CD4-positive, alpha-beta T cell treated with Interleukin-10 for 1 hour (primary cell): ENCODE measurements around the gene SHC4.
A peak's percentile ranks its signal among the peaks of the same experiment; 100 is the strongest.

ENCODE experiments used
- DNase-seq: peaks from one replicate; pipeline ENCODE4 v3.0.0-alpha.2; 2020

SHC4 gene

DNA sequence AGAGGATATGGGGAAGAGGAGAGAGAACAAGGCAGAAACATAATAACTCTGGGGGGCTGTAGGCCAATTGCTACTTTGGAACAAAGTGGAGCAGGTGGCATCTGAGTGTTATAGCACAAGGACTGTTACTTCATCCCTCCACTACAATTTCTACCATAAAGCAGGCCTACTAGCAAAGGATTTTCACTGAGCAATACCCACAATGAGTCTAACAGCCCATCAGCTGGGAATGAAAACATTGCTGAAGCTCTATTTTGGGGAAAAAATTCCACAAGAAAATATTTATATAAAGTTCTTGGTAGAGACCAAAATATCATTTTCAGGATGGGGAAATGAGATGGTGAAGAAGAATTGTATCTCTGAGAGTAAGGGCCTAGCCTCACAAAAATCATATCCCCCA lies 3.6 kb upstream of the SHC4 start:
- DNase-seq: no peak

DNA sequence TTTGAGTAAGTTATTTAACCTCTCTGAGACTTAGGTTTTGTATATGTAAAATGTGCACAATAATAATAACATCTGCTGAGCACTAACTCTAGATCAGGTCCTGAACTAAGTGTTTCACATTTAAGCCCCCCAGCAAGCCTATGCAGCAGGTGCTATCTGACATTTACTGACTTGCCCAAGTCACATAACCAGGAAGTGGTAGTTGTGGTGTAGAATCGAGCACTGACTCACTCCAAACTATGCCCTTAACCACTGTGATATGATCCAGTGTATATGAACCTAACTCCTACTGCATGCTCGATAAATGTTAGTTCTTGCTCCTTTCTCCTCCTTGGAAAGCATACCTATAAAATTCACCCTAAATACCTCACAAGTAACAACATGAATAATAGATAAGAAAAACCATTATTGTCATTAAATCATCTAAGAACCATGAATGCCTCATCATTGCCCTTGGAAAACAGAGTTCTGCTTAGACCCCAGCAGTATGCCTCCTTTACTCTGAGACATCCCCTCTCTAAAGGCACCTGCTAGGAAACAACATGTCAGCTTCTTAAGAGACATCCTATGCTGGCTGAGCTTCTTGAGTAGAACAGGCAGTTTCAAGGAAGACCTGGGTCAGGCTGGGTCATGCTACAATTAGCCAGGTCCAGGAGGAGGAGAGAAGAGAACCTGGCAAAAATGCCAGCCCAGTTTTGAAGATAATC lies 3.0 kb upstream of the SHC4 start:
- DNase-seq: peak; percentile 34

DNA sequence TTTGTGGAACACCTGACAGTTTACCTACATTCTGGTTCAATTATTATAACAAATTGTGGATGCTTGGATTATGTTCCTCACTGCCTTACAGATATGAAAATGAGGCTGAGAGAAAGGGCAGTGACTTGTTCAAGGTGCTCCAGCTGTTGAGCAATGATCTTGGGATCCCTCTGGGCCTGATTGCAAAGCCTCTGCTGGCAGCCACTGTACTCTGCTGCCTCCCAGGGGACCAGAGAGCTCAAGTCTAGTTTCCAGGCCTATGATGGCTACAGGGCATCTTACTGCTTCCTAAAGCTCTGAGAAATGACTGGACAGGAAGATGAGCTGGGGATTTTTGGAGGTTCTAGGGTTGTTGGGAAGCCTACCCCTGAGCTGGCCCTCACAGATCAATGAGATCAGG lies 2.3 kb upstream of the SHC4 start:
- DNase-seq: no peak

DNA sequence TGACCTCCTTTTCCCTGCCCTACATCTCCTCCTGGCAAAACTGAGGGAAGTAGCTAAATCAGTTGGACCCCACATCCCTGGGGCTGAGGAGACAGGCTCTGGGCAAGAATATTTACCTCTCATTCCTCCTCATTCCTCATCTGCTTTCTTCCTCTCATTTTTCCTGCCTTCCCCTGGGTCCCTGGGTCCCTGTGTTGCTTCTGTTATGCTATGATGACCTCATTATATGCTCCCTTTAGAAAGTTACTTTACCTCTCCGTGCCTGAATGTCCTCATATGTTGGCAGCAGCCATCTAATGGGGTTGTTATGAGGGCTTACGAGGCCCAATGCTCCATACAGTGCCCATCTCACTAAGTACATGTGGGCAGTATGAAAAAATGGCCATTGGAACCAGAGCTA lies 1.2 kb upstream of the SHC4 start:
- no peak for DNase-seq

DNA sequence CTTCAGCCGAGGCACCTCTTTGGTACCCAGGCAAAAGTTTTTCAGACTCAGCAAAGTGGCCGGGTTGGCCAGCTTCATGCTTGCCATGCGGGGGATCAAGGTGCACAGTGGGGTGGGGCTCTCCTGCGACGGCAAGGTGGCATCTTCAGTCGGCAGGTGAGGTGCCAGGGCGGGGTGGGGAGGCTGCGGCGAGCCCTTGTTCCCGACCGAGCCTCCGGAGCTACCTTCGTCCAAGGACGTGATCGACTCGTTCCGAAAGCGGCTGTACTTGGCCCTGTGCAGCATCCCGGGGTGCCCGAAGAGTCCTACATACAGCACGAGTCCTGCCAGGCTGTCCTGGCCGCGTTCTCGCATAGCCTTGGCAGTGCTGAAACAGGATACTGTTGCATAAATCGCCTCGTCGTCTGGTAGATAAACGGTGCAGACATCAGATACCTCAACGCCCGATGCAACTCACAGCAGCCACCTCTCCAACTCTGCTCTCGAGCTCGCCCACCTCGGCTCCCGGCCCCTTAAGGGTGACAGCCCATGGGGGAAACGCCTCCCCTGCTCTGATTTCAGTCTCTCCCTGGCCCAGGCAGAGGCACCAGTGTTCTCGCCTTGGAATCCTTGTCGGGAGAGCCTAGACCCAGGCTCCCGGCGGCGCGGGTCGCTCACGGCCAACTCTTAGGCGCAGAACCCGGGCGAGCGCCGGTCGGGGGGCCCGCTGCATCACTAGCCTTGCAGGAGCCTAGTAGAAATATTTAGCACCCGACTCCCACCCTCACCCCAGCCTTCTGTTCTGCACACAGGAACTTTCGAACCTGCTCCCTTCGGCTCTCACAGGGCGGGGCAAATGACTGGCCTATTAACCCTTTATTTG lies 826 bp downstream of the SHC4 start:
- DNase-seq: no peak

DNA sequence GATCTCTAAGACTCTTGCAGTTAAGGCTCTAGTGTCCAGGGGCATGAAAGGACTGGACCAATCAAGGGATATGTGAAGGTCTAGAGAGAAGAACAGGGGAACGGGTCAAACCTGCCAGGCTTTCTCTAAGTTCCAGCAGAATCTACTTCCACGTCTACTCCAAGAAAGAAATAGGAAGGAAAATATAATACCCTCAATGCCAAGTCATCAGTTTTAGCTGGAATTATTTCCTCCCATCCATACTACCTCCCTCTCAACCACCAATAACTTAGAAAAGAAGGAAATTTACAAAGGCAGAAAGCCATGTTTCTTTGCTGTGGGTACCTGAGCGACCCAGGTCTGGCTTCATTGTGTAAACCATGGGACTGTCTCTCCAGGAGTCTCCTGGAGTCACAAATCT lies 7.8 kb downstream of the SHC4 start:
- DNase-seq: no peak

DNA sequence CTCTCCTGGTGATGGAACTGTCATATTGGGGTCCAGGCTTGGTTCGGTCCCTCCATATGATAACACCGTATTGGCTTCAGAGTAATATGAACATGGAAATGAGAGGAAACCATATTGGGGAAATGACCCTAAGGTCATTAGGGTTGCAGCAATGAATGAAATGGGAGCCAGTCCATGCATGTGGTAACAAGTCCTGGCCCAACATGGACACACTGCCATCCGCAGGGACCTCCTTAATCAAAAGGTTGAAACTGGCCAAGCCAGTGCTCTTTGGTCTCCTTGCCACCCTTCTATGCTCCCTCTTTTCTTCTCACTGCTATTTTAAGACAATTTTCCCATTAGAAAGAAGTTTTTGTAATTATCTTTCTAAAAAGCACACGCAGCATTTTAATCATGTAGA lies 8.3 kb downstream of the SHC4 start:
- DNase-seq: no peak

DNA sequence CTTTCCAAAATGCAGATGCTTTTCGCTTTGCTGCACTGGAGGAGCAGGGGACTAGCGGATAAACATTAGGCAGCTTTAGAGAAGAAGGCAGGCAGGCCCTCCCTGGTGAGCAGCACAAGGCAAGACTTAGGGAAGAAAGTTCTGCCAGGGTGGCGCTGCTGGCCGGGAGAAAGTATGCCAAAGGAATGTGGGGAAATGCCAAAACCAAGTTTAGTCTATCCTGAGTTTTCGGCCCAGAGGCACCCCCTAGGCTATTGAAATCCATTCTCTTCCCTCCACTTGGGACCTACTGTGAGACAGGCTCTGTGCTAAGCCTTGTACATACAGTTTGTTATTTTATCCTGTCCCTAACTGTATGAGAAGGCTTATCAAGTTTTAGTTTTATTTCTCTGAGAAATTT lies 9.2 kb downstream of the SHC4 start:
- DNase-seq: no peak

DNA sequence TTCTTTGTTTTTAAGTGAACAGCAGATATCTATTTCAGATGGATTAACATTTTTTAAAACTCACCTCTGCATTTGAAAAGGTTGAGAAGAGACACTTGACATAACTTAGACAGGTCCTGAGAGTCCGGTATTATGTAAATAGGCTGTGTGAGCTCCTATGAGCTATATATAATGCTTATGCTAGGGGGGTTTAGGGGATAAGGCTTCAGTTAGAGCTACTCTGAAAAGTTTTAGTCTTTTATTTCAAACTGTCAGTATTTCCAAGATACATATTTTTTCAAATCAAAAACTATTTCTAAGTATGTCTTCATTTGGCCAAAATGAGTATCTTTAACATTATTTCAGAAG lies 16.9 kb downstream of the SHC4 start:
- no peak for DNase-seq

DNA sequence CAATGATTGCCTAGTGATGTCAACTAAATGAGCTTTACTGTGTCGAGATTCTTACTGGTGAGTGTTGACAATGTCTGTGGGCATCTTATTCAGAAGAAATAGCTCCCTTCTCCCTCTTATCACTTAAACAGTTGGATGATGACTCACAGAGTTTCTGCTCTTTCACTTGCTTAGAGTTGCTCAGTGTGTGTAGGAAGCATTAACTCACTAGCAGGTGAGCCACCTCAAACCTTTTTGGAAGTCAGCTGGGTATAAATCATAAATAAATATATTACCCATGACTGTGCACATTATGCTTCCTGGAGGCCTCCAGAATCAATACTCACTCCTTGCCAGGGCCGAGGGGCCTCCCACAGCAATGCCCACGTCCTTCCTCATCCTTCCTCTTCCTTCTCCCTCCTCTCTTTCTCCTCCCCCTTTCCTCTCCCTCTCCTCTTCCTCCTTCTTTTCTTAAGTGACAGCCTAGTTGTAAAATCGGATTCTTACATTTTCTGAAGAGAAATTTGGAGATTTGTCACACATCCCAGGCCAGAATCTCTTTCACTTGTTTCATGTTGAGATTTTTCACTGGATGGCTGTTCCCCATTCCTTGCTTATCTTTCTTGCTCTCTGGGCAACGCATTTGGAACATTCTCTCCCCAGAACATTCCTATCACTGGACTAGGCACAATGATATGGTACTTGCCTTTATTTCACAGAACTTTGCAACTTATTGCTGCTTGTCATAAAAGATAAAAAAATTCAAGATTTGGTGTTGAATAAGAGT lies 17.5 kb downstream of the SHC4 start:
- no peak for DNase-seq

DNA sequence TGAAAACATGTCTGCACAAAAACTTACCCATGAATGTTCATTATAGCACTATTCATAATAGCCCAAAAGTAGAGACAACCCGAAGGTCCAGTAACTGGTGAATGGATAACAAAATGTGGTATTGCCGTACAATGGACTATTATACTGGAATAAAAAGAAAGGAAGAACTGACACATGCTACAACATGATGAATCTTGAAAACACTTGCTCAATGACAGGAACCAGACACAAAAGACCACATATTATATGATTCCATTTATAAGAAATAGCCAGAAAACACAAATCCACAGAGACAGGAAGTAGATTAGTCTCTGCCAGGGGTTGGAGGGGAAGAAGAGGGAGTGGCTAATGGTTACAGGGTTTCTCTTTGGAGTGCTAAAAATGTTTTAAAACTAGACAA lies 18.3 kb downstream of the SHC4 start:
- no peak for DNase-seq

DNA sequence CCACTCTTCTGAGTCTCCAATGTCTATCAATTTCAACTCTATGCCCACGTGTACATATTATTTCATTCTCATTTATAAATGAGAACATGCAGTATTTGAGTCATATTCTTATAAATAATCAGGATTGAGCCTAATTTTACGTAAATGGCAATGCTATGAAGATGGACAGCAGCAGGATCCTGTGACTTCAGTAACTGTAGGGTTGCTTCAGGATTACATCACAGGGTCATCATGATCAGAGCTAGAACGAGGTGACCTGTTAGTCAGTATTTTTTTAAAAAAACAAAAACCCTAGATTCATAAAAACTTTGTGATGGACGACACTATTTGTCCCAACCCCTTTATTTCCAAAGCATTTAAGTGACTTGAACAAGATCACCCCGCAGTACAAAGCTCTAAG lies 21.8 kb downstream of the SHC4 start:
- DNase-seq: no peak

DNA sequence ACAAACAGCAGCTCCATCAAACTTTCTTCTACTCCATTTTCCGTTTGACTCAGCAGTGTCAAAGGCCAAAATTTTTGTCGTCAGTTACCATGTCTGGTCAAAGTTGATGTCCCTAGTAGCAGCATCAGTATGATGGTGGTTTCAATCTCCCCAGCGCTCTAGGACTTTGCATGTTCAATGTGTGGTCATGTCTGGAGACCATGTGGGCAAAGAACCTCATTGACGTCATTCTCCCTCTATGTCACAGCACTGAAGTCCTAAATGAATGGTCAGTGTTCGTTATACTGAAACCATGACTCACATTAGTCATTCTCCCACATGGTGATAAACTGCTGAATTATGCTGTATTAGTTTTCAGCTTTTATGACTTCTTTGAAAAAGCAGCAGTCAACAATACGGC lies 23.2 kb downstream of the SHC4 start:
- no peak for DNase-seq

DNA sequence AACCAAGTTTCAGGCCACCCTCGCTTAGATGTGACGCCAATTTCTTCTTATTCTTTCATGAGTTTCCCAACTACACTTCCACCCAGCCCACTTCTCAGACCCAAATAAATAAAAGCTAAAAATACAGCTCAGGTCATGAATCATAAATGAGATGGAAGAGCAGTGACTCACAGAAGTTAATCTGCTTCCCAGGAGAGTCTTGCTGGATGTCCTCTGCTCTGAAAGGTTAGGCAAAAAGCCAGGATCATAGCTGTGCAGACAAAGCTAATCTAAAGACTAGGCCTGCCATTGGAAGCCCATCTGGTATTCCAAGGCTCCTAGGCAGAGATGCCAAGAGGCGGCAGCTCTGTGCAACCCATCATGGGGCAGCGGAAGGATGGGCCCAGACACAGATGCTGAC lies 24.1 kb downstream of the SHC4 start:
- no peak for DNase-seq

DNA sequence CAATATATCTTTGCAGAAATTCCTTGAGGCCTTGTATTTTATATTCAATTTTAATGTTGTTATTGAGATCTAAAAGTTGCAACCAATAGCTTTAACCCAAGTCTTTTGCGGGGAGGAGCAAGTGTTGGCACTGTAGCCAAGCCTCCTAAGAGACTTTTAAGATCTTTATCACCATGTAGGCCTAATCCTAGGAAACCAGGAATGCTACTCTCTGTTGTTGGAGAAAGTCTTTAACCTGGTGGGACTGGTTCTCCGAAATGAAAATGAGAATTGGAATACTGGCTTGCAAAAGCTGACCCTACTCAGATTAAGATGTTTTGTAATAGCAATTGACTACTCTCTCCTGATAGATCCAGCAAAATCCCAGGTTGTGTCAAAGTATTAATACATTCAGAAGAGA lies 25.8 kb downstream of the SHC4 start:
- DNase-seq: no peak

DNA sequence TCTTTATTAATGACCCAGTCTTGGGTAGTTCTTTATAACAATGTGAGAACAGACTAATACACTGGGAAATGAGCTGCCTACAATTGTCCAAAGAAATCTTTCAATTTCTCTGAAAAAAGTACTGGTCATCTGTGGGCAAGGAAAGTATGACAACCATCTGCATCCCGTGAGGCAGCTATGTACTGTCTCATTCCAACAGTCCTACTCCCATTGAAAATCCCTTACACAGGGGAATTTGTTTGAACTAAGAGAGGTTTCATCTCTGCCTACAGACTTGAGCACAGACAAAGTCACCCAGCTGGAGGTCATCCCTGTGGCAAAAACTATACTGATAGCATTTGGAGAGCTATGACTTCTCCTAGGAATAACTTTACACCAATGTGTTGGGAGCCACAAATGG lies 27.1 kb downstream of the SHC4 start:
- DNase-seq: no peak

DNA sequence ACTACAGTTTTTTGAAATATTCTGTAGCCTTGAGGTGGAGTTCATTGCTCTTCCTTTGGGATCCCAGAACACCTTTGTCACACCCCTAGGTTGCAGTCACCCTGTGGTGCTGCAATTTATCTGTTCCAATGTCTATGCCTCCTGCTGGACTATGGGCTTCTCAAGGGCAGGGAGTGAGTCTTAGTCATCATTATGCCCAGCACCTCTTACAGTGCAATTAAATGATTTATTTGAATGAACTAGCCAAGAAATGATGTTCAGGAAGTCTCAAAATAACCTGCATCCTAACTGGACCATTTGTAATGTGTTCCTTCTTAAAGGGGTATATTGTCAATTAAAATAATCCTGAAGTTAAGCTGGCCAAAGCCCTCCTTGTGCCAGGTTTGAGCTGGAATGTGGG lies 28.5 kb downstream of the SHC4 start:
- DNase-seq: no peak

DNA sequence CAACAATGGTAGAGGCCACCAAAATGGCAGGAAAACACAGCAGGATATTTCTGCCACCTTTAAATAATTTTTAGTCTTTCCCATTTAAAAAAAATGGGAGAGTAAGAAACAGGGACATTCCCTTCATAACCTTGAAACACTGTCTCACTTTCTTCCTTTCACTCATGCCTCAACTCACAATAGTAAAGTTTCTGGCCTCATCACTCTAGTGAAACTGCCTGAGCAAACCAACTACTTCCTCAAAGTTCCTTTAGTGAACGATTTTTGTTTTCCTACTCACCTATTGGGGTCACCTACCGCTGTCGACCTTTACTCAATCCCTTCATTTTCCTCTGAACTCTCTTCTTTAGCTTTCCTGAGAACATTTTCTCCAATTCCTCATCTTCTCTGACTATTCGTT lies 33.0 kb downstream of the SHC4 start:
- DNase-seq: no peak

DNA sequence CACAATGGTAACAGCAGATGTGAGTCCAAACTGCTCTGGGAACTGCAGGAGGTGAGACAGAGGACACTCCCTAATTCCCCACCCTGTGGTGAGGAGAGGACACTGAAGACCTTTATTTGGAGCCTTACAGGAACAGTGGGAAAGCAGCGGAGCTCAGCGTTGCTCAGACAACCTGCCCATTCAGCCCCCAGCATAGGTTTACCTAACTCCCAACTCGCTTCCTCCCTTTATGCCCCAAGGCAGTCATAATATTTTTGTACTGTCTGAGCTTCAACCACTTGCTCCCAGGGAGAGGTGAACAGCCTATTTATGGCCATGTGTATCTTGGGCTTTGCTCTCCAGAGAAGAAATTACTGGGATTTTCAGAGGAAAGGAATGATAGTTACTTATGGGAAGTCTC lies 34.1 kb downstream of the SHC4 start:
- no peak for DNase-seq

DNA sequence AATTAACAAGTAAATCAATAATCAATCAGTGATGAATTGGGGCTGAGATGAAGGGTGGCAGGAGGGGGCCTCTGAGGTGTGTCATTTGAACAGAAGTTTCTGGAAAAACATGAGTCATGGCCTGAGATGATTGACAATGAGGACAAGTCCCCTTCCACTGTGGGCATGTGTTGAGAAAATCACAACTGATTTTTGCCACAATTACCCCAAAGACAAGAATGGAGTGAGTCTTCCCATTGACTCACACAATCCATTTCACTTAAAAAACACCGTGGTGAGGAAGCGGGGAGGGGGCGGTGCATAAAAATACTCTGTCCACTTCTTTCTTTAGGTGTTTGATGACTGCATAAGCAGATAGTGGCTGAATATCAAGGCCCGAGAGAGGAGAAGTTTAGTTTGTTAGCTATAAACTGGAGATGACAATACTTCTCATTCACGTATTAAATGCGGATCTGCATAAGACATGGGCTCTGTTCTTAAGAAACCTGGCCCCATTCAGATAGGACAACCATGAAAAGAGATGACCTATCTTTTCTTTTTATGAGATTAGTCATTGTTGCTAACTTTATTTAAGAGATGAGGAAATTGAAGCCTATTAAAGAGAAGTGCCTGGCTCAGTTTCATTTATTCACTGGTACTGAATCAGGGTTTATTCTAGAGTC lies 34.7 kb downstream of the SHC4 start:
- DNase-seq: no peak

DNA sequence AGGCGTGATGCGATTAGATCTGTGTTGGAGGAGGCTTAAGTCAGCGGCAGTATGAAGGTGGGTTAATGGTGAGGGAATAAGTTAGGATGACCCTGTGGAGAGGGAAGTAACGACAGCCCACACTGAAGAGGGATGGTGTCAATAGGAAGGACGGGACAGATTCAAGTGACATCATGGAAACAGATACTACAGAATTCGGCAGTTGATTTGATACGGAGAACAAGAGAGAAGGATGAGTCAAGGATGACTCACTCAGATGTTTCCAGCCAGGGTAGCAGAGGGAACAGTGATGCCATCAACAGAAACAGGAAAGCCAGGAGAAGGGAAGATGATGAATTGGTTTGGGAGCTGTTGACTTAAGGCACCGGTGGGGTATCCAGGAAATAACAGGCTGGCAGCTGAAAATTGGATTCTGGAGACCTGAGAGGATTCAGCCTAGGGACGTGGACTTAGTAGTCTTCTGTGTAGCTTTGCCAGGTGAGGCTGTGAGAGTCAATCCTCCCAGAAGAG lies 38.0 kb downstream of the SHC4 start:
- no peak for DNase-seq

DNA sequence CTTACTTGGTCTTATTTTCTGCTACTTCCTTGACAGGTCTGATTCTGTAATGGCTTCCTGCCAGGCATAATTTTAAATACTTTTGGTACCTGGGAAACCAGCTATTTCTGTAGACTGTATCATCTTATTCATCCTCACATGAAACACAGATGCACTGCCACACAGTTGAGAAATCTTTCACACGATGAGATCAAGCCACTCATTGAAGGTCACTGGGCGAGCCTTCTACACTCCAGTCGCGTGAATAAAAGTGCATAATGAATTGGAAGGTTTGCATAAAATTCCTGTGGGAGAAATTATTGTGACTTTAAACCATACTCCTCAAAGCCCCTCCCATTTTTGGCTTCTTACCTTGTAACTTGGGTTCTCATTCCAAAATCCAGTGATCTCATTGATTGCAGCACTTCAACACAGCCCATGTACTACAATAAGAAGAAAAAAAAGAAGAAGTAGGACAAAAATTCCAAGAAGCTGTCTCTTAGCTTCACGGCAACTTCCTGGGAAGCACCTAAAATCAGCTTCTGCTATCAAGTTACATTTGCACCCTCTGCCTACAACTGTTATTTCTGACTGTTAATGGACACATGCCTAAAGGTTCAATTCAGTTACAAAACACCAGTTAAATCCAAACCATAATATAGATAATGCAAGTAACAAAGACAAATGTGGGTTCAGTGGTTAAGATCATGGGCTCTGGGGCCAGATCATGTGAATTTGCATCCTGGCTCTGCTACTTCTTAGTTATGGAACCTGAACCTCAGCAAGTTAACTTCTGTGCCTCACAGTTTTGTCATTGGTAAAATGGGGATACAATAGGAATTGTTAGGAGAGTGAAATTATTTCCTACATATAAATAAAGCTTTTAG lies 39.0 kb downstream of the SHC4 start:
- DNase-seq: no peak
